Psoas muscle (tissue), 8 donors: ENCODE results near the gene PWWP2B. TPM values are rescaled to one million over a fixed set of nuclear protein-coding genes. Genes with fewer than 3 reads are reported as not detected.
"Not testable (repeated sequence)": the region's sequence is repeated elsewhere in the genome, so short reads cannot be mapped to it uniquely, and the experiment has no call there.

ENCODE experiments used
- ATAC-seq, 4 donors: fragments of 200-7000 bp; cut with Tn5 transposase; one replicate each; pipeline ENCODE4 v1.9.1; 2020; ENCODE audit warnings: moderate library complexity in 3 of 4, mild to moderate bottlenecking in 2 of 4
- DNase-seq, 2 donors: peaks; one replicate each; pipeline ENCODE4 v3.0.0-alpha.2; 2020
- H3K27ac ChIP-seq: fragments of 200-600 bp; one replicate; pipeline ENCODE4 v1.8.0; 2022
- H3K27me3 ChIP-seq, 3 donors: fragments of 200-600 bp in 1 of 3; one replicate each; pipeline versions ENCODE4 v1.6.1 to v1.8.0; 2013 to 2022; ENCODE audit warnings: low read length in 2 of 3, mild to moderate bottlenecking in 2 of 3, moderate library complexity in 1 of 3; ENCODE audit not compliant: insufficient read depth in 3 of 3
- H3K36me3 ChIP-seq, 2 donors: fragments of 200-600 bp in 1 of 2; one replicate each; pipeline versions ENCODE4 v1.6.1 to v1.8.0; 2013 to 2022; ENCODE audit warnings: low read depth in 1 of 2, mild to moderate bottlenecking in 1 of 2, moderate library complexity in 1 of 2; ENCODE audit not compliant: insufficient read depth in 1 of 2
- H3K4me1 ChIP-seq: fragments of 200-600 bp; one replicate; pipeline ENCODE4 v1.8.0; 2022
- H3K4me3 ChIP-seq: fragments of 200-600 bp; one replicate; pipeline ENCODE4 v1.8.0; 2022; ENCODE audit warnings: mild to moderate bottlenecking
- H3K9me3 ChIP-seq: fragments of 200-600 bp; one replicate; pipeline ENCODE4 v1.8.0; 2022
- CTCF ChIP-seq: fragments of 200-600 bp; IDR thresholded peaks from one replicate; pipeline ENCODE4 v1.8.0; 2022; ENCODE audit warnings: antibody characterized with exemption
- WGBS, 3 donors: extraction: QIAGEN DNeasy Blood & Tissue Kit; methylation state at CpG; one replicate each; pipeline versions ENCODE4 v1.1.6 to v1.1.7; 2013; 5-methylcytosine and 5-hydroxymethylcytosine counted together
- intact Hi-C, 2 donors: fragments of 100-400 bp; cut with DNase I; formaldehyde crosslinking; loops; one replicate each; pipeline versions ENCODE4 v1.11.0 to v1.14.2; 2022
- polyA plus RNA-seq, 3 donors: library from polyadenylated mRNA; stranded (reverse); fragments of 200-250 nt; gene quantifications; one replicate each; pipeline ENCODE4 v1.2.3, GENCODE V29; 2013
- total RNA-seq, 4 donors: library from RNA; stranded (reverse); fragmentation: NEBNext Ultra II Directional in 2 of 4; extraction: Animal tissue kit (Norgen Biotek cat#: 25700) in 2 of 4; gene quantifications; one replicate each; pipeline versions ENCODE4 v1.2.1 to v1.2.4, GENCODE V29; 2021 to 2023
- donor health status: healthy with polysubstance abuse.
- donor health status: DM: no; HTN: no; CAD: no; lungs with moderate emphysema.
- donor health status: Bipolar disorder and iron deficiency.
- donor health status: healthy.
- donor health status: DM: yes; HTN: yes; CAD: no.
- donor health status: DM: no; HTN: no; CAD: no.
- donor health status: DM: no; HTN: no; CAD: no.
- donor health status: DM: yes; HTN: yes; CAD: no.

PWWP2B gene
- total and polyA plus RNA-seq, 7 donors: 14.5 to 35.2 (median 22.2) TPM

DNA sequence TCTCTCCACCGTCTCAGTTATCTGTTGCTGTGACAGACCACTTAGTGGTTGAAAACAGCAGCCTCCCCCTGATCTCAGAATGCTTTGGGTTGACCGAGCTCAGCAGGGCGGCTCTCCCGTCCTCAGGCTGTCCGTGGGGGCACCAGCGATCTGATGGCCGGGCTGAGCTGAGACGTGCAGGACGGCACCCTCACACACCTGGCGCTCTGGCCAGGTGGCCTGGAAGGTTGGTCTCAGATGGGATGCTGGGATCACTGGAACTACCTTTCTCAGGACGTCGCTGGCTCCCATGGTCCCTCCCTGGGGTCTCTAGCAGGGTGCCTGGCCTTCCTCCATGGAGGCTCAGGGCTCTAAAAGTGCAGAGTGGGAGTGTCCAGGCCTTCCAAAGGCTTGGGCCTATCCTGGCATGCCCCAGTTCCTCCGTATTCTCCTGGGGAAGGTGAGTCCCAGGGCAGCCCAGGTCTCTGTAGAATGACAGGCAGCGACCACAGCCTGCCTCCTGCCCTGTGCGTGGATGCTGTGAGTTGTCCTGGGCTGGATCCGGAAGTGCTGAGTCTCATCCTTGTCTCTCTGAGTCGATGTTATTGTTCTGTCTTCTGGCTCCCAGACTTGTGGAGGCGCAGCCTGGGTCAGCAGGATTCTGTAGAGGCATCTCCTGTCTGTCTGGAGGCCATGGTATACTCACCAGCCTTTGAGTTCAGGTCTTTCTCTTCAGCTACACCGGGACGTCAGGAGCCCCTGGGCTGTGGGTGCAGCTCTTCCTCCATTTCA lies 12.2 kb upstream of the PWWP2B start:
- intact Hi-C loops: loop anchor here in 1 of 2 donors (5.0 kb wide), 1 partner anchor 192 kb away; no protein-coding TSS in a partner anchor
- no peaks in the 10 kb centered on the region for H3K36me3 ChIP-seq

DNA sequence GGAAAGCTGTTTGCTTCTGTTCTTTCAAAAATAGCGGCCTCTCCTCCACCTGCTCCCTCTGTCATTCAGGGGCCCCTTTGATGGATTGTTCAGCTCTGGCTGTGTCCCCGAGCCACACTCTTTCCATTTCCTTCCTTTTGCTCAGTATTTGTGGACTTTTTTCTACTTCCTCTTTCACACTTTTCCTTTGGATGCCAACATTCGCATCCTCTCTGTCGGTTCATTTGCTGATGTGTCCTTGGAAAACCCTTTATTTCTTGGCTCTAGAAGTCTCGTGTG lies 11.7 kb upstream of the PWWP2B start:
- 52 to 55% (median 52%) methylated on average over 5 of the region's 5 CpGs for WGBS, 3 donors
- Histone ChIP-seq H3K4me3 (no peak overlapping the region), H3K27ac (no peak overlapping the region), H3K36me3 (no peaks in the 10 kb centered on the region), H3K27me3 (no peaks in the 10 kb centered on the region), H3K9me3 (no peaks in the 10 kb centered on the region), H3K4me1 (peaks cover 5% of the 10 kb centered on the region)
- DNase-seq: no peak
- TF ChIP-seq CTCF: no peak
- intact Hi-C loops: no loop called here
- ATAC-seq: no peak

More for the DNA sequence above, 12.2 kb upstream of the PWWP2B start:
- Histone ChIP-seq H3K4me3 (no peak overlapping the region), H3K27me3 (no peaks in the 10 kb centered on the region), H3K9me3 (no peaks in the 10 kb centered on the region), H3K4me1 (peaks cover 5% of the 10 kb centered on the region), H3K27ac (no peak overlapping the region)
- TF ChIP-seq CTCF: no peak
- WGBS, 3 donors: 90 to 92% (median 91%) methylated on average over 20 of the region's 20 CpGs
- no peak for ATAC-seq
- peak; percentile 6 to 19 for DNase-seq

DNA sequence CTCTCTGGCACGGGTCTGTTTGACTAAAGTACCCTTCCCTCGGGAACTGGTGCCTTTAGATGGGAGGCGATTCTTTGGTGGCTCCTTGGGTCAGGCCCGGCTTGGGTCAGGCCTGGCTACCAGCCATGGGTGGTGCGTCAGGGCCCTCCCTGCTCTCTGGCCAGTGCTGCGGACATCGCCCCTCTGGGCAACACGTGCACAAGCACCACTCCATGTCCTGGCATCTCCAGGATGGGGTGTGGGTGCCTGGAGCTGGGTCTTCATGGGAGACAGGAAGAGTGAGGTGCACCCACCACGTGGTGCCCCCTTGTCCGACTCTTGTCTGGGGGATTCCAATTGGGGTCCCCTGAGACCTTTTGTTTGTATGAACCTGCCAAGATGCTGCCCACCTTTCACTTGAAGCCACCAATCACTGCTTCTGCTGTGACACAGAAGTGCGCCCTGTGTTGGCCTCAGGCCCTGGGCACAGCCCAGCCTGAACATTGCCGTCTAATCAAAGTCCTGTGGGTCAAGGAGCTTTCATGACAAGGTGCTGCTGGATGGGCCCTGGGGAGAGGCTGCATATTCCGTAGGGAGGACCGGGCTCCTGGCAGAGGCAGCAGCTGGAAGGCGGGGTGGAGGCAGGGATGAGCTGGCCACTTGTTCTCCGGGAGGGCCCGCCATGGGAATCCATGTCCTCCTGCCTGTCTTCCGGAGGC lies 11.1 kb upstream of the PWWP2B start:
- Histone ChIP-seq H3K4me1 (peaks cover 5% of the 10 kb centered on the region), H3K36me3 (no peaks in the 10 kb centered on the region), H3K4me3 (no peak overlapping the region), H3K27me3 (no peaks in the 10 kb centered on the region), H3K9me3 (no peaks in the 10 kb centered on the region), H3K27ac (no peak overlapping the region)
- 68 to 79% (median 74%) methylated on average over 17 to 18 of the region's 18 CpGs for WGBS, 3 donors
- peak; percentile 12 to 46 for DNase-seq
- no peak for TF ChIP-seq CTCF
- intact Hi-C loops: loop anchor here in 1 of 2 donors (1.0 kb wide), 1 partner anchor 67 kb away; no protein-coding TSS in a partner anchor
- no peak for ATAC-seq

- no peaks in the 10 kb centered on the region for H3K27me3 ChIP-seq
- intact Hi-C loops: loop anchor here in 1 of 2 donors (1.0 kb wide), 1 partner anchor 67 kb away; no protein-coding TSS in a partner anchor
- TF ChIP-seq CTCF: no peak
- WGBS, 3 donors: 75 to 81% (median 76%) methylated on average over 9 of the region's 9 CpGs
- no peak overlapping the region for H3K27ac ChIP-seq
- ATAC-seq: no peak
- no peaks in the 10 kb centered on the region for H3K9me3 ChIP-seq
- peaks cover 5% of the 10 kb centered on the region for H3K4me1 ChIP-seq
- no peaks in the 10 kb centered on the region for H3K36me3 ChIP-seq
- peak in 1 of 2 donors; percentile 45 for DNase-seq
- H3K4me3 ChIP-seq: no peak overlapping the region
Observed at GRCh38 chr10:132386419-132386831, 10.6 kb upstream of the PWWP2B start.

DNA sequence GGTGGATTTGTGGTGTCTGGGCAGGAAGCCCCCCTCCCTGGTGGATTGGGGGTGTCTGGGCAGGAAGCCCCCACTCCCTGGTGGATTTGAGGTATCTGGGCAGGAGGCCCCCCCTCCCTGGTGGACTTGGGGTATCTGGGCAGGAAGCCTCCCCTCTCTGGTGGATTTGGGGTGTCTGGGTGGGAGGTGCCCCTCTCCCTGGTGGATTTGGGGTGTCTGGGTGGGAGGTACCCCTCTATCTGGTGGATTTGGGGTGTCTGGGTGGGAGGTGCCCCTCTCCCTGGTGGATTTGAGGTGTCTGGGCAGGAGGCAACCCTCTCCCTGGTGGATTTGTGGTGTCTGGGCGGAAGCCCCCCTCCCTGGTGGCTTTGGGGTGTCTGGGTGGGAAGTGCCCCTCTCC lies 10.1 kb upstream of the PWWP2B start:
- not testable (repeated sequence) for ATAC-seq, H3K4me1 ChIP-seq, H3K4me3 ChIP-seq, DNase-seq, H3K36me3 ChIP-seq, H3K9me3 ChIP-seq, H3K27me3 ChIP-seq, H3K27ac ChIP-seq
- 92 to 100% (median 100%) methylated on average over 1 of the region's 1 CpG for WGBS, 3 donors
- intact Hi-C loops: loop anchor here in 1 of 2 donors (1.0 kb wide), 1 partner anchor 66 kb away; no protein-coding TSS in a partner anchor
